Thyroid gland (tissue), 4 donors: ENCODE results near the gene PTPRN2. TPM values are rescaled to one million over a fixed set of nuclear protein-coding genes. Genes with fewer than 3 reads are reported as not detected.

Source experiments
- DNase-seq, 2 donors: peaks; one replicate each; pipeline ENCODE4 v3.0.0-alpha.2; 2019
- H3K27ac ChIP-seq, 3 donors: fragments of 200-600 bp; sonication (generic); 1 replicate in 2 of 3; 2 replicates in 1 of 3; pipeline ENCODE4 v1.5.1; 2016 to 2019; ENCODE audit warnings: mild to moderate bottlenecking in 1 of 3, moderate library complexity in 1 of 3
- H3K27me3 ChIP-seq: fragments of 200-600 bp; sonication (generic); one replicate; pipeline ENCODE4 v1.5.1; 2019
- H3K36me3 ChIP-seq, 2 donors: fragments of 200-600 bp; sonication (generic); one replicate each; pipeline ENCODE4 v1.5.1; 2016 to 2019
- H3K4me1 ChIP-seq, 2 donors: fragments of 200-600 bp; sonication (generic); one replicate each; pipeline ENCODE4 v1.5.1; 2017 to 2019
- H3K4me3 ChIP-seq, 3 donors: fragments of 200-600 bp; sonication (generic); replicated peaks in 1 of 3; 1 replicate in 2 of 3; 2 replicates in 1 of 3; pipeline ENCODE4 v1.5.1; 2016; ENCODE audit warnings: mild to moderate bottlenecking in 1 of 3
- H3K9me3 ChIP-seq: fragments of 200-600 bp; sonication (generic); one replicate; pipeline ENCODE4 v1.5.1; 2017
- POLR2A ChIP-seq, 2 donors: fragments of 450-650 bp; IDR thresholded peaks; one replicate each; pipeline ENCODE4 v1.6.1; 2017; ENCODE audit warnings: antibody characterized with exemption in 2 of 2, mild to moderate bottlenecking in 2 of 2, moderate library complexity in 1 of 2
- WGBS, 2 donors: methylation state at CpG; one replicate each; pipeline ENCODE4 v1.1.5; 2017; 5-methylcytosine and 5-hydroxymethylcytosine counted together
- intact Hi-C: fragments of 100-400 bp; cut with DNase I; formaldehyde crosslinking; loops from one replicate; pipeline ENCODE4 v1.15.1; 2023
- total RNA-seq, 4 donors: library from RNA; depleted of rRNA; stranded (reverse); fragments of >200 nt; gene quantifications; one replicate each; pipeline ENCODE4 v1.2.3, GENCODE V29; 2016
- TF ChIP-seq, protein P1 (sequence below), 6 experiments: fragments of 200-600 bp in 3 of 6; fragments of 450-650 bp in 3 of 6; sonication (generic) in 3 of 6; IDR thresholded peaks; one replicate each; pipeline ENCODE4 v1.5.1; 2016 to 2019; ENCODE audit warnings: antibody characterized with exemption in 6 of 6, mild to moderate bottlenecking in 2 of 6, inconsistent platforms in 1 of 6, moderate library complexity in 1 of 6

The PTPRN2 gene
- total RNA-seq, 4 donors from 2014 or later, result 4.2 to 9.9 (median 7.7) TPM

DNA sequence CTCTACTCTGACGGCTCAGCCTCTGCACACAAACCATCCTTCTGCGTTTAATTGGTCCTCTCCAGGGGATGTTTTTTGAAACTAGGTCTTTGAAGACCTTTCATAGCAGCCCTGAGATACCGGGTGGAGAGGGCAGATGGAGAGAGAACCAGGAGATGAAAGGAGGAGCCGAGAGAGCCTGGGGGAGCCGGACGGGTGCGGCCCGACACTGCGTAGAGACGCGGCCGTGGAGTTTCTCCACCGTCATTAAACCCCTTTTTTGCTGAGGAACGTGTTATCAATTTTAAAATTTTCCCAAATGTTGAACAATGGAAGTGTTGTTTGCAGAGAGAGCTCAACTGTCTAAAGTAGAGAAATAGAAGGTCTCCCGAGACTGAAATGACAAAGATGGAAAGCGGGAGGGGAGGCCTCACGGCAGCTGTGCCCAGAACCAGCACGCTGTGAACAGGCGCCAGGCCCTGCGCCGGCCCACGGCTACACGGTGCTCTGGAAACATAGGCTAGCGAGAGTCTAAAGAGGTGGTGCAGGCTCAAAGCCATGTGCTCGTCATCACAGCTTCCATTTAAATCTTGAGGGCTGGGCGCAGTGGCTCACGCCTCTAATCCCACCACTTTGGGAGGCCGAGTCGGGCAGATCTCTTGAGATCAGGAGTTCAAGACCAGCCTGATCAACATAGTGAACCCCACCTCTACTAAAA is 307.0 kb downstream of the PTPRN2 start:
- Histone ChIP-seq H3K4me1 (no peaks in the 10 kb centered on the region), H3K27me3 (no peaks in the 10 kb centered on the region), H3K27ac (no peak overlapping the region), H3K36me3 (no peaks in the 10 kb centered on the region), H3K4me3 (no peak overlapping the region), H3K9me3 (no peaks in the 10 kb centered on the region)
- intact Hi-C loops, result no loop called here
- DNase-seq, result no peak
- WGBS, 2 donors, result 88 to 90% methylated on average over 29 of the region's 29 CpGs
- TF ChIP-seq, protein P1, sequence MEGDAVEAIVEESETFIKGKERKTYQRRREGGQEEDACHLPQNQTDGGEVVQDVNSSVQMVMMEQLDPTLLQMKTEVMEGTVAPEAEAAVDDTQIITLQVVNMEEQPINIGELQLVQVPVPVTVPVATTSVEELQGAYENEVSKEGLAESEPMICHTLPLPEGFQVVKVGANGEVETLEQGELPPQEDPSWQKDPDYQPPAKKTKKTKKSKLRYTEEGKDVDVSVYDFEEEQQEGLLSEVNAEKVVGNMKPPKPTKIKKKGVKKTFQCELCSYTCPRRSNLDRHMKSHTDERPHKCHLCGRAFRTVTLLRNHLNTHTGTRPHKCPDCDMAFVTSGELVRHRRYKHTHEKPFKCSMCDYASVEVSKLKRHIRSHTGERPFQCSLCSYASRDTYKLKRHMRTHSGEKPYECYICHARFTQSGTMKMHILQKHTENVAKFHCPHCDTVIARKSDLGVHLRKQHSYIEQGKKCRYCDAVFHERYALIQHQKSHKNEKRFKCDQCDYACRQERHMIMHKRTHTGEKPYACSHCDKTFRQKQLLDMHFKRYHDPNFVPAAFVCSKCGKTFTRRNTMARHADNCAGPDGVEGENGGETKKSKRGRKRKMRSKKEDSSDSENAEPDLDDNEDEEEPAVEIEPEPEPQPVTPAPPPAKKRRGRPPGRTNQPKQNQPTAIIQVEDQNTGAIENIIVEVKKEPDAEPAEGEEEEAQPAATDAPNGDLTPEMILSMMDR (IDR thresholded peaks at IDR 0.05), result no peak
- TF ChIP-seq POLR2A (IDR thresholded peaks at IDR 0.05), result no peak

DNA sequence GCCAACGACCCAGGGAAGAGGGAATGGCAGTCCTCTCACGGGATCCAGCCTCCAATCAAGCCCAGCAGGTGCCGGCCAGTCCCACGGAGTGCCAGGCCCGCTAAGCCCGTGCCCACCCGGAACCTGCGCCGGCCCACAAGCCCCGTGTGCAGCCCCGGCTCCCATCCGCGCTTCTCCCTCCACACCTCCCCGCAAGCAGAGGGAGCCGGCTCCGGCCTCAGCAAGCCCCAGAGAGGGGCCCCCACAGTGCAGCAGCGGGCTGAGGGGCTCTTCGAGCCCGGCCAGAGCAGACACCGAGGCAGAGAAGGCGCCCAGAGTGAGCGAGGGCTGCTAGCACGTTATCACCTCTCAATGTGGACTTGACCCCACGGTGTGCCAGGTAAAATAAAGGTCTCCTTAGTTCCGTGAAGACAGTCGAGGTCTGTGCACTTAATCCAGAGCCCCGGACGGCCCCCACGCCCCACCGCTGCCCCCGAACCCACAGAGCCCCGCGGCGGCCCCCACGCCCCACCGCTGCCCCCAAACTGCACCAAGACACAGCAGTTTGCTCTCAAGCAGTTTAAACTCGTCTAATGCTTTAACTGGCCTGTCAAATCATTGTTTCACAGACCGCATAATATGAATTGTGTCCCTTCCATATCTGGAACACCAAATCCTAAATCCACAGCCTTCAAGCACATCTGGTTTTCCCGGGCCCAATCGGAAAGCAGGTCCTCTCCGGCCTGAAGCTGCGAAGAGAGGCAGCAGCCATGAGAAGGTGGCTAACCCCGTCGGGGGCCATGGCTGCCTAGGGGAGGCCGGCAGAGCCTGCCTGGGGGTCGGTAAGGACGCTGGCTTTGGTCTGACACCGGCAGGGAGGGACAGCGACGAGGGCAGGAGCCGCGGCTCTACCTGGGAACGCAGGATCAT is 307.8 kb downstream of the PTPRN2 start:
- Histone ChIP-seq H3K27me3 (no peaks in the 10 kb centered on the region), H3K9me3 (no peaks in the 10 kb centered on the region), H3K36me3 (no peaks in the 10 kb centered on the region), H3K27ac (no peak overlapping the region), H3K4me3 (no peak overlapping the region), H3K4me1 (no peaks in the 10 kb centered on the region)
- DNase-seq, result no peak
- 91% methylated on average over 27 to 46 of the region's 53 CpGs for WGBS, 2 donors
- TF ChIP-seq, protein P1 (IDR thresholded peaks at IDR 0.05), result no peak
- TF ChIP-seq POLR2A (IDR thresholded peaks at IDR 0.05), result no peak
- intact Hi-C loops, result no loop called here

DNA sequence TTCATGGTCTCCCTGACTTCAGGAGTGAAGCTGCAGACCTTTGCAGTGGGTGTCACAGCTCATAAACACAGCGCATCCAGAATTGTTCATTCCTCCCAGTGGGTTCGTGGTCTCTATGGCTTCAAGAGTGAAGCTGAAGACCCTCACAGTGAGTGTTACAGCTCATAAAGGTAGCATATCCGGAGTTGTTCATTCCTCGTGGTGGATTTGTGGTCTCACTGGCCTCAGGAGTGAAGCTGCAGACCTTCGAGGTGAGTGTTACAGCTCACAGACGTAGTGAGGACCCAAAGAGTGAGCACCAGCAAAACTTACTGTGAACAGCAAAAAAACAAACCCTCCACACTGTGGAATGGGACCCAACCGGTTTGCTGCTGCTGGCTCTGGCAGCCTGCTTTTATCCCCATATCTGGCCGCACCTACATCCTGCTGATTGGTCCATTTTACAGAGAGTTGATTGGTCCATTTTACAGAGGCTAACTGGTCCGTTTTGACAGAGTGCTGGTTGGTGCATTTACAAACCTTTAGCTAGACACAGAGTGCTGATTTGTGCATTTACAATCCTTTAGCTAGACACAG is 308.8 kb downstream of the PTPRN2 start:
- Histone ChIP-seq H3K36me3 (no peaks in the 10 kb centered on the region), H3K27me3 (no peaks in the 10 kb centered on the region), H3K27ac (no peak overlapping the region), H3K4me1 (no peaks in the 10 kb centered on the region), H3K9me3 (no peaks in the 10 kb centered on the region), H3K4me3 (no peak overlapping the region)
- no peak for TF ChIP-seq POLR2A (IDR thresholded peaks at IDR 0.05)
- no peak for DNase-seq
- intact Hi-C loops, result no loop called here
- 49 to 54% methylated on average over 9 of the region's 9 CpGs for WGBS, 2 donors

DNA sequence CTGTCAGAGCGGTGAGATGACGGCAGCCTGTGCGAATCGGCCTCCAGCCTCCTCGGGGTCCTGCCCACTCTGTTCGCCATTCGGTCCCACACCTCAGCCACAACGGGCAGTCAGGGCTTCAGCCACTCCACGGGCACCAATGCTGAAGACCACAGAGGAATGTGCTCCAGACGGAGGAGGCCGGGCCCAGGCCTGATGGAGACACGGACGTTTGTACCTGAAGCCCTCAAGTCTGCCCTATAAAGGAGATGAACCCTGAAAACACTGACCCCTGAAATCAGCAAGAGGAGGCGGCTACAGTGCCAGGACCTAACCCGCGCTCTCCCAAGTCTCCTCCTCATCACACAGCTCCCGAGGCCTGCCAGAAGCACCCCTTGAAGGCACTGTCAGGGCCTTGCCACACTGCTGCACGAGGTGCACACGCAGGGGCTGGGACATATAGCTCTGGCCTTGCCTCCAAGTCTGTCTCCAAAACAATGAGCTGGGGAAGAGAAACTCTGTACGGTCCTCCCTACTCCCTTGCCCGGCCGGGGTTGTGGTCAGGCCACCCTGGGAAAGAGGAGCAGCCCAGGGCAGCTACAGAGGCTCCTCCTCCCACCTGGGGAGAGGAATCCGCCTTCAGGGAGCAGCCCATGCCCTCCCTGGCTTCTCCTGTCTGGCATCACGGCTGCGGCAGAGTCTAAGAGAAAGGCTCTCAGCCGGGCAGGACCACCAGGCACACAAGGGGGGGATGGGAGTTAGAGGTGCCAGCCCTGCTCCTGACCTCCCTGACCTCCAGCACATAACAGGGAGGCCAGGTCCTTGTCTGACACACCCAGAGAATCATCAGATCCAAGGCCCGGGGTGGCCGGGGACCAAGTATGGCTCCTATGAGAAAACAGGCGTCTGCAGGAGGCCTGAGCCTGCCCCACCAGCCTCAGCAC is 310.1 kb downstream of the PTPRN2 start:
- H3K4me3 ChIP-seq, result no peak overlapping the region
- no peaks in the 10 kb centered on the region for H3K36me3 ChIP-seq
- TF ChIP-seq, protein P1 (IDR thresholded peaks at IDR 0.05), result no peak
- TF ChIP-seq POLR2A (IDR thresholded peaks at IDR 0.05), result no peak
- no peak overlapping the region for H3K27ac ChIP-seq
- no peaks in the 10 kb centered on the region for H3K9me3 ChIP-seq
- no peaks in the 10 kb centered on the region for H3K4me1 ChIP-seq
- H3K27me3 ChIP-seq, result no peaks in the 10 kb centered on the region
- WGBS, 2 donors, result 62 to 68% methylated on average over 17 to 23 of the region's 29 CpGs
- DNase-seq, result no peak
- intact Hi-C loops, result no loop called here
